Mononuclear cell (primary cell): ENCODE results near the gene MYOD1. TPM values are rescaled to one million over a fixed set of nuclear protein-coding genes. Genes with fewer than 3 reads are reported as not detected.

Experiments
- H3K27me3 ChIP-seq: 2 replicates; pipeline ENCODE4 v1.6.0; 2011; ENCODE audit warnings: low read length, control low read depth; ENCODE audit not compliant: insufficient read depth
- H3K4me1 ChIP-seq: 2 replicates; pipeline ENCODE4 v1.5.1; 2011; ENCODE audit warnings: mild to moderate bottlenecking, low read length, control low read depth; ENCODE audit not compliant: insufficient read depth
- H3K4me3 ChIP-seq: 2 replicates; pipeline ENCODE4 v1.5.1; 2011; ENCODE audit warnings: mild to moderate bottlenecking, low read length, moderate library complexity
- H3K9me3 ChIP-seq: 2 replicates; pipeline ENCODE4 v1.5.1; 2011; ENCODE audit warnings: low read depth, mild to moderate bottlenecking, control low read depth, low read length
- total RNA-seq: library from RNA; depleted of rRNA; stranded (reverse); fragments of >200 nt; gene quantifications from one replicate; pipeline ENCODE4 v1.2.3, GENCODE V29; 2012

The MYOD1 gene
- total RNA-seq, 1 donor: not detected

DNA sequence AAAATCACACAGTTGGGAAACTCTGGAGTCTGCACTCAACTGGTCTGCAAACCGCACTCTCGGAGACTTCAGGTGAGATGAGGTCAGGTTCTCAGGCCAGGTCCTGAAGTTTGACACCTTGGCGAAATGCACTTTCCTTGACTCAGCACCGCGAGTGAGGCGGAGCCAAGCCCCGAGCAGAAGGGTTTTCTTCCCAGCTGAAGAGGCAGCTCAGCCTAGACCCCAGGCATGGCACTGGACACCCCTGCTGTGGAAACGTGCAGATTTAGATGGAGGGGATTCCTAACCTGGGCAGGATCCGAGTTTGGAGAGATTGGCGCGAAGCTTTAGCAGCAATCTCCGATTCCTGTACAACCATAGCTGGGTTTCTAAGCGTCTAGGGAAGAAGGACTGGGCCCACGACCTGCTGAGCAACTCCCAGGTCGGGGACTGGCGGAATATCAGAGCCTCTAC, 835 bp upstream of the MYOD1 start:
- H3K4me3 ChIP-seq: no peak overlapping the region
- peaks cover 50% of the 10 kb centered on the region for H3K27me3 ChIP-seq
- no peaks in the 10 kb centered on the region for H3K9me3 ChIP-seq
- H3K4me1 ChIP-seq: no peaks in the 10 kb centered on the region

DNA sequence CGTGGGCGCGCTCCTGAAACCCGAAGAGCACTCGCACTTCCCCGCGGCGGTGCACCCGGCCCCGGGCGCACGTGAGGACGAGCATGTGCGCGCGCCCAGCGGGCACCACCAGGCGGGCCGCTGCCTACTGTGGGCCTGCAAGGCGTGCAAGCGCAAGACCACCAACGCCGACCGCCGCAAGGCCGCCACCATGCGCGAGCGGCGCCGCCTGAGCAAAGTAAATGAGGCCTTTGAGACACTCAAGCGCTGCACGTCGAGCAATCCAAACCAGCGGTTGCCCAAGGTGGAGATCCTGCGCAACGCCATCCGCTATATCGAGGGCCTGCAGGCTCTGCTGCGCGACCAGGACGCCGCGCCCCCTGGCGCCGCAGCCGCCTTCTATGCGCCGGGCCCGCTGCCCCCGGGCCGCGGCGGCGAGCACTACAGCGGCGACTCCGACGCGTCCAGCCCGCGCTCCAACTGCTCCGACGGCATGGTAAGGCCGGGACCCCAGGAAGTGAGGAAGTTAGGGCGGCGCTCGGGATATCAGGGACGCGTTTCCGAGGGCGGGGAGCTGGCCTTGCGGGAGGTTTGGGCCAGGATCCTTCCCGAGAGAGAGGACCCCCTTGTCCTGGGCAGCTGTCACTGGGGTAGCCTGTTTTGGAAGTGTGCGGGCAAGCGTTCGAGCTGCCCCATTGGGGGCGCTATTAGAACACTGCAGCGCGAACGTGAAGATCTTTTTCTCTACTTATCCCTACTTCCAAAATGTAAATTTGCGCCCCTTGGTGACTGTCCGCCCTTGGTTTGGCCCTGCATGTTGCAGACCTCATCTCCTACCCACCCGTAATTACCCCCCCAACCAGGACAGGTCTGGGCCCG, 796 bp downstream of the MYOD1 start:
- H3K4me1 ChIP-seq: no peaks in the 10 kb centered on the region
- peaks cover 56% of the 10 kb centered on the region for H3K27me3 ChIP-seq

DNA sequence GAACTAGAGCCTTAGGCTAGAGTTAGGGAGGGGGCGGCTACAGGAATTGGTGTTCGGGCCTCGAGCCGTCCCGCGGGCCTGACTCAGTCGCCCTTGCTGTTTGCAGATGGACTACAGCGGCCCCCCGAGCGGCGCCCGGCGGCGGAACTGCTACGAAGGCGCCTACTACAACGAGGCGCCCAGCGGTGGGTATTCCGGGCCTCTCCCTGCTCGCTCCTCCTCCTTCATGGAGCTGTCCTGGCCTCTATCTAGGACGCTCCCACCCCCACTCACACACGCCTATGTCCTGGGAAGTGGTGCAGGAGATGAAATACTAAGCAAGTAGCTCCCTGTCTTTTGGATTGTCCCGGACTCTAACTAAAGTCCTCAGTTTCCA, 1.4 kb downstream of the MYOD1 start:
- no peaks in the 10 kb centered on the region for H3K4me1 ChIP-seq
- H3K27me3 ChIP-seq: peaks cover 60% of the 10 kb centered on the region
- H3K4me3 ChIP-seq: no peak overlapping the region
- H3K9me3 ChIP-seq: no peaks in the 10 kb centered on the region

More for the DNA sequence above, 796 bp downstream of the MYOD1 start:
- no peaks in the 10 kb centered on the region for H3K9me3 ChIP-seq
- no peak overlapping the region for H3K4me3 ChIP-seq

DNA sequence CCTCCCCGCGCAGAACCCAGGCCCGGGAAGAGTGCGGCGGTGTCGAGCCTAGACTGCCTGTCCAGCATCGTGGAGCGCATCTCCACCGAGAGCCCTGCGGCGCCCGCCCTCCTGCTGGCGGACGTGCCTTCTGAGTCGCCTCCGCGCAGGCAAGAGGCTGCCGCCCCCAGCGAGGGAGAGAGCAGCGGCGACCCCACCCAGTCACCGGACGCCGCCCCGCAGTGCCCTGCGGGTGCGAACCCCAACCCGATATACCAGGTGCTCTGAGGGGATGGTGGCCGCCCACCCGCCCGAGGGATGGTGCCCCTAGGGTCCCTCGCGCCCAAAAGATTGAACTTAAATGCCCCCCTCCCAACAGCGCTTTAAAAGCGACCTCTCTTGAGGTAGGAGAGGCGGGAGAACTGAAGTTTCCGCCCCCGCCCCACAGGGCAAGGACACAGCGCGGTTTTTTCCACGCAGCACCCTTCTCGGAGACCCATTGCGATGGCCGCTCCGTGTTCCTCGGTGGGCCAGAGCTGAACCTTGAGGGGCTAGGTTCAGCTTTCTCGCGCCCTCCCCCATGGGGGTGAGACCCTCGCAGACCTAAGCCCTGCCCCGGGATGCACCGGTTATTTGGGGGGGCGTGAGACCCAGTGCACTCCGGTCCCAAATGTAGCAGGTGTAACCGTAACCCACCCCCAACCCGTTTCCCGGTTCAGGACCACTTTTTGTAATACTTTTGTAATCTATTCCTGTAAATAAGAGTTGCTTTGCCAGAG, 2.0 kb downstream of the MYOD1 start:
- Histone ChIP-seq H3K27me3 (peaks cover 60% of the 10 kb centered on the region), H3K4me1 (no peaks in the 10 kb centered on the region), H3K9me3 (no peaks in the 10 kb centered on the region), H3K4me3 (no peak overlapping the region)

DNA sequence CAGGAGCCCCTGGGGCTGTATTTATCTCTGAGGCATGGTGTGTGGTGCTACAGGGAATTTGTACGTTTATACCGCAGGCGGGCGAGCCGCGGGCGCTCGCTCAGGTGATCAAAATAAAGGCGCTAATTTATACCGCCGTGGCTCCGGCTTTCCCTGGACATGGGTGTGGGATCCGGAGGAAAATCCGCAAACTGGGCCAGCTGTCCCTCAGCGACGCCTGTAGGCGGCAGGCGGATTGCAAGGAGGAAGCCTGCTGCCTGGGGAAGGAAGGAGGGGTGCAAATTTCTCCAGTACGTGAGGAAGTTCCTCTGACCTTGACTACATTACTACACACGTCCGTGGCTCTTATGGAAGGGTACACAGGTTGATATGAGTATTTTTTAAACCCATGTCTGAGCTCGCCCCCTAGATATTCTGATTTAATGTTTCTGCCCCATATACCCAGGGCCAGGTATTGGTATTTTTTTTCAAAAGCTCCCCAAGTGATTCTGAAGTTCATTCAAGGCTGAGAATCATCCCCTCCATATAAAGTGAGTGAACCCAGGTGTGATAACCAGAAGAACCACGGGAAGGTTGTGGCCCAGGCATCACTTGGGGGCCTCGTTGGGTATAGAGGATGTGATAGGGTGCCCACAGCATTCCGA, 2.8 kb downstream of the MYOD1 start:
- peaks cover 66% of the 10 kb centered on the region for H3K27me3 ChIP-seq
- H3K4me1 ChIP-seq: no peaks in the 10 kb centered on the region
- no peak overlapping the region for H3K4me3 ChIP-seq
- H3K9me3 ChIP-seq: no peaks in the 10 kb centered on the region

DNA sequence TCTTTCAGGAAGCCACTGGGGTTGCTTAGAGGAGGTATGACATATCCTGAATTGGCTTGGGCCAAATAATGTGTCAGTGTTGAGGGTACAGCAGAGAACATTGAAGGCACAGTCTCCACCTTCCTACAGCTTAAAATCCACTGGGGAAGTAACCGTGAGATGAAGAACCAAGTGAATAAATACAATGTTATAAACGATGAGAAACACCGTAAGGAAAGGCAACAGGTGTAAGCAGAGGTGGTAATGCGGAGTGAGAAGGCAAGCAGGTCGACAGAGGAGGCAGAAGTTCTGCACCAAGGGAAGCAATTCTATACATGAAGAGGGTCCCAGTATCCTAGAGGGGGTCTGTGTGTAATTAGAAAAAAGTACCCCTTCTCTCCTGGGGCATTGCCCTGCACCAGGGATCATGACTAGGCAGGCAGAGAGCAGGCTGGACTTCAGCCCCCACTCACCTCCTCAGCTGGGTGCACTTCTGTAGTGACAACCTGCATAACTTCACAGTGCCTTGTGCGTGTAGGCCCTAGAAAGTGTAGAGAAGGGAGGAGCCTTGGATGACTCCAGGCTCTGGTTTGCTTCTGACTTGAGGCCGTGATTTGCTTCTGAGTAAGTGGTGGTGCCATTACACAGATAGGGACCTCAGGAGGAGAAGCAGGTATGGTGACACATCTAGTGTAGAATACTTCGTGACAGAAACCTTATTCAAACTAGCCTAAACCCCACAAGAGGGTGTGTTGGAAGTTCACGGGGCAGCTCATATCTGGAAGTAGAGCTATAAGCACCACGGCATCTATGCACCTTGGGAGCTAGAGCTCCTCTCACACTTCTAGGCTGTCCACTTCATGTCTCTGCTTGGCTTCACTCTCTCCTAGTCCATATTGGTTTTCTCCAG, 4.9 kb downstream of the MYOD1 start:
- H3K4me1 ChIP-seq: no peaks in the 10 kb centered on the region
- H3K27me3 ChIP-seq: peaks cover 52% of the 10 kb centered on the region
- no peak overlapping the region for H3K4me3 ChIP-seq
- H3K9me3 ChIP-seq: no peaks in the 10 kb centered on the region

DNA sequence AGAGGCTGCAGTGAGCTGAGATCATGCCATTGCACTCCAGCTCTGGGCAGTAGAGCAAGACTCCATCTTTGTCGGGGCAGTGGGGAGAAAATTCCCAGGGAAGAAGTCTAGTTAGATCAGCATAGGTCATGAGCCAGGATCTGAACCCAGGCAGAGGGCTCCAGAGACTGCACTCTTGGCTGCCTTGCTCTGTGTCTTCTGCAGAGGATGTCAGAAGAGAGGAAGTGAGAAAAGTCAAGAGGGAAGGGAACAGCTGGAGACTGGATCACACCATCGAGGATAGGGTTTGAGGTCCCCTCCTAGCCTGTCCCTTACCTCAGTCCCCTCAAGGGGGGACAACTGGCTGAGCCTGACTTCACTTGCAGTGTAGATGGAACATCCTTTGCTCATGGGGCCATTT, 5.8 kb downstream of the MYOD1 start:
- Histone ChIP-seq H3K4me3 (no peak overlapping the region), H3K4me1 (no peaks in the 10 kb centered on the region), H3K27me3 (peaks cover 52% of the 10 kb centered on the region), H3K9me3 (no peaks in the 10 kb centered on the region)

DNA sequence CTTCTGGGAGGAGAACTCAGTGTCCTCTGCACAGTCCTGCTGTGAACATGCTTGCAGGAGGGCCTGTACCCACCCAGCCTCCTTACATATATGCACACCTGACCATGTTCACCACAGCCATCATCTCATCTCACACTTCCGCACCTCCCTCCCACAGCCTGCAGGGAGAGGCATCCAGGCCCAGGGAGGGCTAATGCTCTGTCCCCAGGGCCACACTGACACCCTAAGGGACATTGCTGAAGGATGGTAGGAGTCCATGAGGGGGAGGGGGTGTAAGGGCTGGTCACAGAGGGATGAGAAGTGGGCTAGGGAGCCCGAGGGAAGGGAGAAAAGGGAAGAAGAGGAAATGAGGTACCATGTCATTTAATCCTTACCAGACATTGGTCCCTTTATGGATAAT, 10.8 kb downstream of the MYOD1 start:
- Histone ChIP-seq H3K27me3 (peaks cover 47% of the 10 kb centered on the region), H3K9me3 (no peaks in the 10 kb centered on the region), H3K4me1 (no peaks in the 10 kb centered on the region), H3K4me3 (no peak overlapping the region)

DNA sequence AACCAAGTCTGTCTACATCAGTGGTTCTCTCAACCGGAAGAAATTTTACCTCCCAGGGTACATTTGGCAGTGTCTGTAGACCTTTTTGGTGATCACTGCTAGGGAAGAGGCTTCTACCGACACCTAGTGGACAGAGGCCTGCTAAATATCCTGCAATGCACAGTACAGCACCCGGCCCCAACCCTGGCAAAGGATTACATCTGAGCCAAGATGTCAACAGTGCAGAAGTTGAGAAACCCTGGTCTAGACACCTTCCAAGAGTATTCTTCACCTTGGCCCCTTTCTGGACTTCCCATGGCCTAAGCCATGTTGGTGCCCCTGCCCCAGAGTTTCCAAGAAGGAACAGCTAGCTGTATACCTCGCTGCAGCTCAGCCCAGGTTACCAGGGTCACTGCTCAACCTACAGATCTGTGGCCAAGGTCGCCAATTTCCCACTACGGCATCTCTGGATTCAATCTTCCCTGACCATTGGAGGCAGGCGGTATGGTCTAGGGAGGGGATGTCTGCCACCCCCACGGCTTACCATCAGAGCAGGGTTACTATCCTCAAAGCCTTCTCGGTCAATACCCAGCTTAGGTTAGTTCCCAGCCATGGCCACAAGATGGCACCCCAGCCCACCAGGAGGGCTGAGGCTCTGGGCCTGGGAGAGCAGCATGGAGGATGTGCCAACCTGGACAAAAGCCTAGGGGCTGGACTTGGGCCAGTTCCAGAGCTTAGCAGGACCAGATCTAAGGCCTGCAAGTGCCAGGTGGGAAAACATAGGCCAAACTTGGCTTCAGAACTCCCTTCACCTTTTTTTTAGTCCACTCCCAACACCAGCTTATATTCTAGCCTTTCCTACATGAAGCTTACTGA, 11.5 kb downstream of the MYOD1 start:
- Histone ChIP-seq H3K4me3 (no peak overlapping the region), H3K27me3 (peaks cover 43% of the 10 kb centered on the region), H3K4me1 (no peaks in the 10 kb centered on the region), H3K9me3 (no peaks in the 10 kb centered on the region)

DNA sequence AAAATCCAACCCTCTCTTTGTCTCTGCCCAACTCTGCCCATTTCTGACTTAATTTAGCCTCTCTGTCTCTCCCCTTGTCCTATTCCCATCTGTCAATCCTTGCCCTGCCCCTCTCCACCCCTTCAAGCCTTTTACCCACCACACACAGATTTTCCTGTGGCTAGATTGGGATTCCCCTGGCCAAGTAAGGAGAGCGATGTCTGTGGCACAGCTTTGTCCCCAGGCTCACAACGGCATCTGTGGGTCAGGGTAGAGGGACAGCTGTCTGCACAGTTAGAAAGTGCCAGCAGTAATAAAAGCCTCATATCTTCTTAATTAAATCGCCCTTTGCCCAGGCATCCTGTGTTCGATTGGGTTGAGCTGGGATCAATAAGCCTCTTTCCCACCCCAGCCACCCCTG, 13.9 kb downstream of the MYOD1 start:
- no peak overlapping the region for H3K4me3 ChIP-seq
- H3K4me1 ChIP-seq: no peaks in the 10 kb centered on the region
- H3K9me3 ChIP-seq: no peaks in the 10 kb centered on the region
- H3K27me3 ChIP-seq: peaks cover 52% of the 10 kb centered on the region

DNA sequence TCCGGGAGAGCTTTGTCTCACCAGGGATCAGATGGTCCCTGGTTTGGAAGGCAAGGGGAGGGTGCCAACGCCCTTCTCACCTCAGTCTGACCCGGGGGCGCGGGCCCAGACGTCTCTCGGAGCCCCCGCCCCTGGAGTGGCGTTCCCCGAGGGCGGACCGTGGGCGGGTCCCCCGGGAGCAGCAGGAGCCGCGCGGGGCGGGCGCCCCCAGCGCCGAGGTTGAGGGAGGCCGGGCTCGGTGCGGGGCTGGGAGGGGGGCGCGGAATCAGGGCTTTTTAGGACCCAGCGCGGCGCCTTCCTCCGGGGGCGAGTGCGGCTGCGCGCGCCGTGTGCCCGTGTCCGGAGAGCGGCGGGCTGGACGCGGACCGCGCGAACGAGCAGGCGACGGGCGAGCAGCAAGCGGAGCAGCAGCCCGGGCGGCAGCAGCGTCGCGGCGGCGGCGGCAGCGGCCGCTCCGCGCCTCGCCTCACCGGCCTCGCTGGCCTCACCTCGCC, 15.1 kb downstream of the MYOD1 start, which contains the start of gene KCNC1:
Gene KCNC1 (plus strand): TSS at position 364 of the 494 bp plus-strand sequence. CDS start 1,222 bp downstream, outside the sequence.
- Histone ChIP-seq H3K4me1 (no peaks in the 10 kb centered on the region), H3K4me3 (no peak within 1 kb of the TSS), H3K27me3 (peaks cover 54% of the 10 kb centered on the region), H3K9me3 (no peaks in the 10 kb centered on the region)

DNA sequence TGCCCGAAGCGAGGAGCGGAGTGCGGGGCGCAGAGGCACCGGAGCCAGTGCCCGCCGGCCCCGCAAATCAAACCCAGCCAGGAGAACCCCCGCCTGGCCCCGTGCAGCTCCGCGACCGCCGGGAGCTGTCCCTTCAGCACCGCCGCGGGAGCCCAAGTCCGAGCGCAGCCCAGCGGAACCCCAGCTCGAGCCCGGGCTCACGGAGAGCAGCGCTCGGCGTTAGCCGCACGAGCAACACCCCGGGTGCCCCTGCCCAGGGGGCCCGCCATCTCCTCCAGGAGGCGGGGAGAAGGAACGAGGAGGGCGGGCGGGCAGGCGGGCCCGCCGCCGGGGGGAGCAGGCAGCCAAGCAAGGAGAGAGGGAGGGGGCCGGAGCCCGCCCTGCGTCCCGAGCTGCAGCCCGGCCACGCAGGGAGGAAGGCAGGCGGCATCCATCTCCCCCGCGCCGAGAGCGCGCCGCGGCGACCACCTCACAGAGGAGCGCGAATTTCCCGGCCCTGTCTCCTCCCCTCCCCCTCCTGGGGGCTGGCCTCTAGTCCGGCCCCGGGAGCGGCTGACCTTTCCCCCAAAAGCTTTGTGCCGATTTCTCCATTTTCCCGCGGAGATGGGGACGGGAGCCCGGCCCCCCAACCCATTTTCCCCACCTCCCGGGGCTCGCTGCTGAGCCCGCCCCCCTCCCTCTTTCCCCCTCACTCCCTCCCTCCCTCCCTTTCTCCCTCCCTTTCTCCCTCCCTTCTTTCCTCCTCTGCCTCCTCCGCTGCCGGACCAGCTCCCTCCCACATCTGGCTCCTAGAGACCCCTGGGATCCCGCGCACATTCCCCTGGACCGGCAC, 15.8 kb downstream of the MYOD1 start:
- H3K9me3 ChIP-seq: no peaks in the 10 kb centered on the region
- no peak overlapping the region for H3K4me3 ChIP-seq
- peaks cover 53% of the 10 kb centered on the region for H3K27me3 ChIP-seq
- H3K4me1 ChIP-seq: no peaks in the 10 kb centered on the region
